ENCODE measurements around the gene NBAS.
"Not testable (repeated sequence)": the region's sequence is repeated elsewhere in the genome, so short reads cannot be mapped to it uniquely, and the experiment has no call there.

NBAS gene

DNA sequence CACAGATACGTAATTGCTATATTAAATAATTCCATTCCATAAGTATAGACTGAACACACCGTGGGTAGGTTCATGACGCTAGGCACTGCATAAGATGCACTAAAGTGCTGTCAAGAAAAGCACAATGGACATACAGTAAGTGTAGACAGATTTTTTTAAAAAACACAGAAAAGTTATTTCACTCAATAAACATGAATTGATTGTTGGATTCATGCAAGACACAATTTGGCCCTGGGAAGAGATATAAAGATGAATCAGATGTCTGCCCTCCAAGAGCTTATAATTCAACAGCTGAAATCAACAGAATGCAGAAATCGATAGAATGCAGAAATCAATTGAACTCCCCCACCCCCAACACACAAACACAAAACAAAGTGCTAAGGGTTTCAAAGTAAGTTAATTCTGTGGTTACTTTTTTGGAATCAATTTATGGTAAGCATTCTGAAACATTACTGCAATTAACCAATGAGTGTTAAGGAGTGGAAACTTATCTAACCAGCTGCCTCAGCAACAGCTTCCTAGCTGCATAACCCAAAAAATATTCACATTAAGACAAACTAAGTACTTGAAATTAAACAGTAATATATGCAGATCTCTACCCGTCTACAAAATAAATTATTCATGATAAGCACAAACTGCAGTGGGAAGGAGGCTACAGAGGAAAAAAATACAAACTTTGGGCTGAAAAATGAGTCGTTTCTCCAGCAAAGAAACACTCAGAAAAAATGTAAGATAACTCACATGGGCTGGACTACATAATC lies 1.6 kb downstream of the NBAS start:
- peak; percentile 46 for DNase-seq (ENCODE audit: low spot score)

DNA sequence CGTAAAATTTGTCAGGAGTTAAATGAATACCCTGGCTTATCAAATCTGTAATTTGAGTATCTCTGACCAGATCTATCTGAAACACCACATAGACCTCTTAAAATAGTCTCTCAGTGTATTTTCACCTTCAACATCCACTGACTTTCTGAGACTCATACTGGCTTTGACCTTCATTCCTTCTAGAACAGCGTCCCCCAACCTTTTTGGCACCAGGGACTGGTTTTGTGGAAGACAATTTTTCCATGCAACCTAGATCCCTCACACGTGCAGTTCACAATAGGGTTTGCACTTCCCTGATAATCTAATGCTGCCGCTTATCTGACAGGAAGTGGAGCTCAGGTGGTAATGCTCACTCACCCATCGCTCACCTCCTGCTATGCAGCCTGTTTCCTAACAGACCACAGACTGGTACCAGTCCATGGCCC lies 3.2 kb downstream of the NBAS start:
- peak; percentile 37 for DNase-seq (ENCODE audit: low spot score)

DNA sequence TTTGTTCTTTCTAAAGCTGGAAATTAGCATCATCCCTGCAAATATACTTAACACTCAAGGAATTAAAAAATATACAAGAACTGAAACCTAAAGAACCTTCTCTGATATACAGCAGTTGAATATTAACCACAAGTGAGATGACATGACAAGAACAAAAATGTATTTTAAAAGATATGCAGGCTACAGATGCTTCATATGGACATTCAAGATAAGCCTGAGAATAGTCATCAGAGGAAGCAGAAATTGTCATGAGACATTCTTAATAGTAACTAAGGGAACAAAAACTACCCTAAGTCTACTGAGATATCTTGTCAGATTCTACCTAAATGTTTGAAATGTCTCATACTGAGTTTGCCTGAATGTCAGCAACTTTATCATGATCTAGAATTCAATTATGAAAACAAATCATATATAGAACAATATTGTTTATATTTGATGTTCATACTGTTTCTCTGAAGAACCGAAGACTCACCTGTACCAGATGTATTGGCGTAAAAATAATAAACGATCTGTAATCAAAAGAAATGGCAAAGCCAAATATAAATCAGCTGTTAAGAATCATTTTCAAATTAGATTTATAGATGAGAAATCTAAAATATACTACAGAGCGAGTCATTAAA lies 4.7 kb downstream of the NBAS start:
- DNase-seq (ENCODE audit: low spot score) = peak; percentile 88

DNA sequence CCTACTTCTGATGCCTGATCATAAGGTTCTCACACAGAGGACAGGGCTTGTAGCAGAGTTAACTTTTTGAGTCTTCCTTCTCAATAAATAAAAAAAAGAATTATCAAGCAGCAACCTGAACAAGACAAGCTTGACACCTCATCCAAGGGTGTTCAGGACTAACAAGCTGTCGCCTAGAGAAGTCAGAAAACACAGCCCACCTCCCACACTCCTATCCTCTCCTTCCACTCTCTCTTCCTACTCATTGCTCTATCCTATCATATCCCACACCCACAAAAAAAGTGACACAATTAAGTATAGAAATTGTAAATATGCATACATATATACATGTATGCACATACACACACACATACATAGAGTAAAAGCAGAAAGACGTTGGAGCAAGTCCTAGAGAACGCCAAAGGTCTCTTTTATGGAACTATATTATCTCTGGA lies 5.4 kb downstream of the NBAS start:
- DNase-seq (ENCODE audit: low spot score) = peak; percentile 63

DNA sequence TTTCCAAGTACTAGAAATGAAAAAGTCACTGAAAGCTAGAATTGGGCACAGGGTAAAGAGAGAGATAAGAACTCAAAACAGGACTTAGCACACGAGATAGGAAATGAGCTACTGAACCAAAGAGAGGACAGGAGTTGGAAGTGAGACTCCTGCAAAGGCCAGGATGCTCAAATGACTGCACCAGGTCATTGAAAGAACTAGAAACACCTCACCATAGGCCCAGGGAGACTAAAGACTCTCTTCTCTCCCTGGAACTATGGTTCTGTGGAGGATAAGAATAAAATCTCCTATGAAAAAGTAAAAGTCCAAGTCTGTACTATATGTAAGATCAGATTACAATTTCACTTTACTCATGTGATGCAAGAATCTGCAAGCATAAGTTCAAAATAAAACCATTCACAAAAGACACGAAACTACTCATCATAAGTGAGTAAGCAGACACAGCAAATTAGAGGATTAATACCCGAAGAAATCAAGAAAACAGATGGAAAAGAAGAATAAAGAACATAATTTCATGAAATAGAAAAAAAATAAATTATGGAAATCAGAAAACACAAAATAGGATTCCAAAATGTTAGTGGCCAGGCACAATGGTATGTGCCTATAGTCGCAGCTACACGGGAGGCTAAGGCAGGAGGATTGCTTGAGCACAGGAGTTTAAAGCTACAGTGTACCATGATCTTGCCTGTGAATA lies 6.5 kb downstream of the NBAS start:
- peak; percentile 69 for DNase-seq (ENCODE audit: low spot score)

DNA sequence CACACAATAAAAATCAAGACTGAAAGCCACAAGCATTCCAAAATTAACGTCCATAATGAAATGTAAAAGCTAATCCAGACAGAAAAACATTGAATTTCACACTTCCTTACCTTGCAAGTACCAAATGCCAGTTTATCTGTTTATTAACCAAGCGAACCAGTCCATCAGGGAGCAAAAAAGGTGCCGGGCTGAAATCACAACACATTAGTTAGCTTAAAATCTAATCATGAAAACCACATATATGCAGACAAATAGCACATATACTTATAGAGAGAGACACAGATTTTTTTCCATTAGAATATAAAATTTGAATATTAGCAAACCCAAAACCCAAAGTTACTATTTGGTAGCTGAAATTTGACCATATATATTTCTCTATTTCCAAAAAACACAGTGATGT lies 7.2 kb downstream of the NBAS start:
- DNase-seq (ENCODE audit: low spot score) = no peak

DNA sequence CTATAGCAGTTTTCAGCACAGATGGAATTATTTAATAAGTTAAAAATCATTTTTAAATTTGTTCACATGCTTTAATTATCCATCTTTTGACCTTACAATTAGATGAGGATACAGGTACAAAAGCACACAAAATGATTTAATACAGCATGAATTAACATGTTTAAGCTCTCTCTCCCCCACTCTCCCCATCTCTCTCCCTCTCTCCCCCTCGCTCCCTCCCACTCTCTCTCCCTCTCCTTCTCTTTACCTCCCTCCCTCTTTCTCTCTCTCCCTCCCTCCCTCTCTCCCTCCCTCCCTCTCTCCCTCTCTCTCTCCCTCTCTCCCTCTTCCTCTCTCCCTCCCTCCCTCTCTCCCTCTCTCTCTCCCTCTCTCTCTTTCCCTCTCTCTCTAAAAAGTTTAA lies 7.6 kb downstream of the NBAS start:
- DNase-seq (ENCODE audit: low spot score) = peak; percentile 23

DNA sequence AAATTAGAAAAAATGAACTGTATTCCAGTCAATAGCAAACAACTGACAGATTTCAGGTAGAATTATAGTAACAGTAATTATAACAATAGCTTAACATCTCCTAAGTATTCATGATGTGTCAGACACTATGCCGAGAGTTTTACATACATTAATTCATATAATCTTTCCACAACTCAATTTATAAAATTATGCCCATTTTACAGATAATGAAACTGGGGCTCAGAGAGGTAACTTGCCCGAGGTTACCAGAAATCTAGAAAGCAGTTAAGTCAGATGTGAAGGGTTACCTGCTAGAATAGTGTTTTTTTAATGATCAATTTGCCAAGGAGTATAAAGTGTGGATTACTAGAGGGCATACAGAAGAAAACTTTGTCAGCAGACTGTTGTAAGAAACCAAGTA lies 12.2 kb downstream of the NBAS start:
- no peak for DNase-seq (ENCODE audit: low spot score)

DNA sequence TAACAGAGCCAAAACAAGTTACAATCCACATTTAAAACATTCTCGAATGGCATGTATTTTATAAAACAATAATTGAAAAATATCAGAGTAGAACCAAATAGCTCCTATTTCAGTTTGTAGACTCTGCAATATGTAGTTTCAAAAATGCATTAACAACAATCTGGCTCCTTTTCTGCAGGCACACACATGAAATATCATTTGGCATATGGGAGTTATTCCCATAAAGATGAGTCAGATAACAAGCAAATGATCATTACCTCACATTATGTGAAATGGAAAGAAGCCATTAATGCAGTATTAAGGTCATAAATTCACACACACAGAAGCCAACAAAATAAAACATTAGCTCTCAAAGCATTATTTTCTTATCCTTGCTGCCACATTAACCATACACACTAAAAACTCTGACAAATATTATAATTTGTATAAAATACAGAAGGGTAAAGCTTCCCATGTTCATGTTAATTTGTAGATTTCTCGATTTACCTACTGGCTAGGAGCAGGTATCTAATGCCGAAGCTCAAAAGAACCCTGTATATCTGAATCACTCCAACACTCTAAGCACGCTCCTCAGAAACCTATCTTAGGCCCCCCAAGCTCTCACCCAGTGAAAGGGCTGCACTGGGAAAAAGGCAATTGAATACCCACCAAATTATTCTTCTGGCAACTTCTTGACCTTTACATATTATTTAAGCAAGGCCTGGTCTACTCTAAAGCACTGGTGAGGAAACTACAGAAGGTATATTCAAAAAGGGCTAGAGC lies 13.8 kb downstream of the NBAS start:
- DNase-seq (ENCODE audit: low spot score) = no peak

DNA sequence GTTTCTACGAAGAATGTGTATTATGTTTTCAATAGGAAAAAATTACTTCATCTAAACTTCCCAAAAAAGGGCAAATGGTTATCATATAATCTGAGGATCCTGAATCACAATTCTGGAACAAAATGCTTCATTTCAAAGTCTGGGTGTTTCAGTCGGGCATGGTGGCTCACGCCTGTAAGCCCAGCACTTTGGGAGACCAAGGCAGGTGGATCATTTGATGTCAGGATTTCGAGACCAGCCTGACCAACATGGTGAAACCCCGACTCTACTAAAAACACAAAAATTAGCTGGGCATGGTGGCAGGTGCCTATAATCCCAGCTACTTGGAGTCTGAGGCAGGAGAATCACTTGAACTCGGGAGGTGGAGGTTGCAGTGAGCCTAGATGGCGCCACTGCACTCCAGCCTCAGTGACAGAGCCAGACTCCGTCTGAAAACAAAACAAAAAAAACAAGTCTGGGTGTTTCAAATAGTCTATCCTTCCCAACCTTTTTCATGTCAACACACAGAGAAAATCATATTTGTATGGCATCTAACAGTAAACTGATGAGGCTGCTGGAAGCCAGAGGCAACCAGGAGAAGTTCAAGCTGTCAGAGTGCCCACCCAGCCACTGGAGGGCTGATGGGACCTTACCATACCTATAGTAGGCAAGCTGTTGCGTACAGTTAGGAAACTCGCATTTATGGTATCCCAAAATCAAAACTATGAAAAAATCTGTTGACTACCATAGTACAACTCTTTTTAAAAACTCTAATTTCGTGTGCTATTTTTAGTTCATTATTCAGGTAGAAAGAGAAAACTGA lies 14.6 kb downstream of the NBAS start:
- DNase-seq (ENCODE audit: low spot score) = peak; percentile 47

DNA sequence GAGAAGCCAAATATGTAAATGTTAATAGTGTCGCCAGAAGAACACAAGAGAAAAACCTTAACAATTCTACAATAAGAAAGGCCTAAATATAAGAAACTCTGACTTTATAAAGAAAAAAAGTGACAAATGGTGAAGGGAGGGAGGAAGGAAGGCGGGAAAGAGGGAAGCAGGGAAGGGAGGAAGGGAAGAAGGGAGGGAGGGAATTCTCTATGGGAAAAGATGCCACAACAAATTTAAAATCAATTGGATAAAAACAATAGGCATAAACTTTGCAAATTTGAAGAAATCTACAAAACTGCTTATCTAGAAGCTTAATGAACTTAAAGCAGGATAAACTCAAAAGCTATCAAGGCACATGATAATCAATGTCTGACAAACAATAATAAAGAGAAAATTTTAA lies 16.9 kb downstream of the NBAS start:
- no peak for DNase-seq (ENCODE audit: low spot score)

DNA sequence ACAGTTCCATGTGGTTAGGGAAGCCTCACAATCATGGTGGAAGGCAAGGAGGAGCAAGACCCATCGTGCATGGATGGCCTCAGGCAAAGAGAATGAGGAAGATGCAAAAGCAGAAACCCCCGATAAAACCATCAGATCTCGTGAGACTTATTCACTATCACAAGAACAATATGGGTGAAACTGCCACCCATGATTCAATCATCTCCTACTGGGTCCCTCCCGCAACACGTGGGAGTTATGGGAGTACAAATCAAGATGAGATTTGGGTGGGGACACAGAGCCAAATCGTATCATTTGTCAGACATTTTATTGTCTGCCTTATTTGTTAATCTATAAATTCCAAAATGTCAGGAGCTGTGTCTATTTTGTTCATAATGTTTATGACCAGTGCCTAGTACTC lies 17.6 kb downstream of the NBAS start:
- DNase-seq (ENCODE audit: low spot score) = no peak

DNA sequence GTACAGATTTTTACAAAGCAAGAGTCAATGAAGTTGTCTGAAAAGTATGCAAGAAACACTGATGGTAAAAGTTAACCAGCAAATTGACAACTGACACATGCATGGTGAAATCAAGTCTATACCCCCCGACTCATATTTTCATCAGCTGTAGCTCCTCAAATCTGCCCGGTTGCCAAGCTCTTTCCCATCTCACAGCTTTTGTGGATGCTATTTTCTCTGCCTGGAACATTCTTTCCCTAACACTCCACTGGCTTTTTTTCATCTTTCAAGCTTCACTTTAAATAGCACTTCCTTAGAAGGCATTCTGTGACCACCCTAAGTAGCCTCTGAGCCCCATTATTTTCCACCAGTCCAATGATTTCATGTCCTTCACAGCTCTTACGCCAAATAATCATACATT lies 18.1 kb downstream of the NBAS start:
- DNase-seq (ENCODE audit: low spot score) = no peak

DNA sequence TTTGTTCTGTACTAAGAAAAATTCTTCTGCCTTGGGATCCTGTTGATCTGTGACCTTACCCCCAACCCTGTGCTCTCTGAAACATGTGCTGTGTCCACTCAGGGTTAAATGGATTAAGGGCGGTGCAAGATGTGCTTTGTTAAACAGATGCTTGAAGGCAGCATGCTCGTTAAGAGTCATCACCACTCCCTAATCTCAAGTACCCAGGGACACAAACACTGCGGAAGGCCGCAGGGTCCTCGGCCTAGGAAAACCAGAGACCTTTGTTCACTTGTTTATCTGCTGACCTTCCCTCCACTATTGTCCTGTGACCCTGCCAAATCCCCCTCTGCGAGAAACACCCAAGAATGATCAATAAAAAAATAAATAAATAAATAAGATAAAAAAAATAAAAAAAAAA lies 18.9 kb downstream of the NBAS start:
- DNase-seq (ENCODE audit: low spot score) = not testable (repeated sequence)

DNA sequence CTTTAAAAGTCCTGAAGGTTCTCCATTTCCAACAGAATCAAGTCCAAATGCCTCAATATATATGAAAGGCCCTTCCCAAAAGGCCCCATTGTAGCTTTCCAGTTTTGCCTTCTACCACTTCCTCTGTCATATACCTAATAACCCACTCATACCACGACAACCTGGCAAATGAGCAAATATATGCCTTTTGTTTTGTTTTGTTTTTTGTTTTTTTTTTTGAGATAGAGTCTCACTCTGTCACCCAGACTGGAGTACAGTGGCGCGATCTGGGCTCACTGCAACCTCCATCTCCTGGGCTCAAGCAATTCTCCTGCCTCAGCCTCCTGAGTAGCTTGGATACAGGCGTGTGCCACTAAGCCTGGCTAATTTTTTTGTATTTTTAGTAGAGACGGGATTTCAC lies 20.6 kb downstream of the NBAS start:
- DNase-seq (ENCODE audit: low spot score) = not testable (repeated sequence)

DNA sequence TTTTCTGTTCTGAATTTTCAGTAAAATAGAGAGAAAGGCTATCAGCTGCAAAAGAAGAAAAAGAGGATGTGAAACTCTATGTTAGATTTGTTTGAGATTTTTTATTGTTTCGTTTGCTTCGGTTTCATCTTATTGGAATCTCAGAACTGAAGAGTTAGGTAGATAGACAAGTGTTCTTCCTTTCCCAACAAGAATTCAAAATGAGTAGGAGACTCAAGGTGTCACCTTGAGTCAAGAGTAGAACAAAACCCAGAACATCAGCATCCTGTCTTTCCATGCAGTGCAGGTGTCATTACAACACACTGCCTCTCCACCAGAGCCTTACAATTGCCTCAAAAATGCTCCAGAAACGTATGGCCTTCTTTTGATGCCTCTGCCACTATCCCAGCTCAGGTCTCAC lies 21.1 kb downstream of the NBAS start:
- DNase-seq (ENCODE audit: low spot score) = no peak

DNA sequence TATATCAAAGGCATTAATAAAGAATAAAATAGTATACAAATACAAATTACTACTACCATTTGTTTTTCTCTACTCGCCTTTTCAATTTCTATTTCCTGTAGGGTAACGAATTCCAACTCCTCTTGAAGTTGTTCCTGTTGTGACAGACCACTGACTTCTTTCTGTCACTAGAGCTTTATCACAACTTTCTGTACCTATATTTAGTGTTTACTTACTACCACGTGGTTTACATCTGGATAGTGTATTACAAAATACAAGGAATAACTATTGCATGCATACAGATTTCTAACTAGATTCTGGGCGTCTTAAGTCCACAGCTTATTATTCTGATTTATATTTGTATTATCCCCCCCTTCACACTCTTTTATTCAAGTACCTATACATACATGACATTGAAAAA lies 22.3 kb downstream of the NBAS start:
- DNase-seq (ENCODE audit: low spot score) = no peak

DNA sequence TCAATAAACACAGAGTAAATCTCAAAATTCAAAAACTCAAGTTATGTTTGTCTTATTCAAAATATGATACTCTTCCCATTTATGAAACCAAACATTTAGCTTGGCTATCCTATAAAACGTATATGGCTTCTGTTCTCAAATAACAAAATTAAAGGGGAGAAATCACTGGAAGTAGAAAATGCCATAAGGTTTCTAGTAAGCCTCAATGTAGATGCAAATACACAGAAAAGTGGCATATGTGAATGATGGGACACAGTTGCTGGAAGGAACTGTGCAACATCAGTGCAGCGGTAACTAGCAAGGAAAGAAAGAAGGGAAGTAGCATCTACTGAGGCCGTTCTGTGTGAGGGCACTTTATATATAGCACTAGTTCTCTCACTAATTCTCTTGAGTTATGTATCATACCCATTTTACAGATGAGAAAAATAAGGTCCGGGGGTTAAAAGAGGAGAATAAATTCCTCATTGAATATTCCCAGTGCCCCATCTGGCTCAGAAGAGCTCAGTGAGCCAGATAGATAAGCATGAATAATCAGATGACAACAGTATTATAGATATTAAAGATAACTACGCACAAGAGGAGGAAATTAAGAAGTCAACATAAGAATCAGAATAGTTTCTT lies 27.2 kb downstream of the NBAS start:
- no peak for DNase-seq (ENCODE audit: low spot score)

DNA sequence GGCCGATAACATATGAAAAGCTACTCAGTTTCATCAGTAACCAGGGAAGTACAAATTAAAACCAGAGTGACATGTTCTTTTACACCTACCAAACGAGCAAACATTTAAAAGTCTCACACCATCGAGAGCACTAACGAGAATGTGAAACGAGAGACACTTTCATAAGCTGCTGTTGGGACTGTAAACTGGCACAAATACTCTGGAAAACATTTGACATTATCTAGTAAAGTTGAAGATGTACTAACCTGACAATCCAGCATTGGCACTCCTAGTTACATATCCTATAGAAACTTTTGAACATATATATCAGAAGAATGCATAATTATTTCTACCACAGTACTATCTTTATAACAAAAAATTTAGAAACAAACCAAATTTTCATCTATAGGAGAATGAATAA lies 28.1 kb downstream of the NBAS start:
- no peak for DNase-seq (ENCODE audit: low spot score)

DNA sequence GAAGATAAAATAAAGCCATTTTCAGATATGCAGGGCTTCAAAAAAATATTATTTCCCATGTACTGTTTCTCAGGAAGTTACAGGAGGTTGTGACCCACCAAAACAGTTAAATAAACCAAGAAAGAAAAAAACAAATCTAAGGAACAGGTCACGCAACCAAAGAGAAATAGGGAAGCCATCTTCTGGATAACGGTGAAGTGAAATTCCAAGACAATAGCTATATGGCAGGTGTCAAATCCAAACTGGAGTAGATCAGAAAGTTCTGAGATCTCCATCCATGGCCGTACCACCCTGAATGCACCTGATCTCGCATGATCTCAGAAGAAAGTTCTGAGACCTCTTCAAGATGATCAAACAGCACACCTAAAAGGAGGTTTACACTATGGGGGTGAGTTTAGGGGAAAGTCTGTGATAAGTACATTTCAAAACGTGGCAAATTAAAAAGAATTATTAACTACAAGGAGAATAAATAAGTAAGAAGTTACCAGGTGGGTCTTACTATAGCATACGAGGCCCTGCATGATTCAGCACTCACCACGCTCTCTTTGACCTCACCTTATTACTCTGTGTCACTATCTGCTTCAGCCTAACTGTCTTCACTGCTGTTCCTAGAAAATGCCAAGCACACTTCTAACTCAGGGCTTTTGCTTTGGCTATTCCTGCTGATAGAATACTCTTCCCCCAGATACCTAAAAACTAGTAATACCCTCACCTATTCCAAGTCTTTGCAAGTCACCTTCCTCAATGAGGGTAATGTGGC lies 29.9 kb downstream of the NBAS start:
- DNase-seq (ENCODE audit: low spot score) = peak; percentile 10
